ENCODE data around the gene ARHGAP30. TPM values are rescaled to one million over a fixed set of nuclear protein-coding genes. Genes with fewer than 3 reads are reported as not detected.

The ARHGAP30 gene
- total and polyA plus RNA-seq, 2 of the 8 experiments (the other 6 are each of a cell fraction or from before 2014, with no cell fraction given) = 0.27 to 0.39 TPM

DNA sequence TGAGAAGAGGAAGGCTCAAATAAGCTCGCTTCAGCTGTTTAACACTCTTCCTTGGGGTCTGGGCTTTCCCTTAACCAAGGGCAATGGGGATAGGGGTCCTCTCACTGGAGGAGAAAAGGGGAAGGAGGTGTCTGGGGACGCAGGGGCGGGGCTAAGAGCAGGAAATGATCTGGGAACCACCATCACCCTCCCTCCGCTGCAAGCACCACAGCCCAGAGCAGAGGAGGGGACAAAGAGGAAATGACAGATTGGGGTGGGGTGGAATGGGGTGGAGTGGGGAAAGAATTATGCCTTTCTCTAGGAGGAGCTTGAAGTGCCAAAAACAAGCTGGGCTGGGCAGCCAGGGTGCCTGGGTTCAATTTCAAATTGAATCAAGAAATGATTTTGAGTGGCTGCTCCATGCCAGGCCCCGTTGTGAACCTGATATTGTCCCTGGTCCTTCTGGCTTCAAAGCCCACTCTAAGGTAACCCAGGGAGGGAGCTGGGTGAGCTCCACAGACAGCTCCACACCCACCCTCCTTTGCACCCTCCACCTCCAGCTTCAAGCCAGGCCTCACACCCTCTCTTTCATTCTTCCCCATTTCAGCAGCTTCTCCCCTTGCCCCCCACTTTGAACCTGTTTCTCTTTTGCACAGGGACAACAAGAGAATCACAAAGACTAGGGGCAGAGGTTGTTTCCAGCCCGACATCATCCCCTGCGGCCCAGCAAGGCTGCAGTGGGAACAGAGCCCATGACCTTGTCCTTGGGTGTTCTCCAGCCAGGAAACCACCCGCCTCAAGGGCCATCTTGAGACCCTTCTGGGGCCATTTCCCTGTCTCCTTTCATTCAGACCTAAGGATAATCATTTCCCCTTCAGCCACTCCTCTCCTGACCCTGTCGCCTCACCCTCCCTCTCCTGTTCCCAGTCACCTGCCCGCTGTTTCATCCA lies 1.1 kb downstream of the ARHGAP30 start:
- no peaks in the 10 kb centered on the region for H3K27me3 ChIP-seq (replicated peaks in 1 of 4; ENCODE audit: control insufficient read depth in 3 of 4, extremely low read depth in 1 of 4, insufficient read depth in 3 of 4, low read length in 3 of 4)
- 86% methylated on average over 9 of the region's 10 CpGs; no CpG with 5 or more reads in 1 of the 2 experiments for WGBS, 2 experiments (ENCODE audit: extremely low coverage in 1 of 2, insufficient coverage in 1 of 2, insufficient read length in 1 of 2, insufficient replicate concordance in 2 of 2, low coverage in 1 of 2, low lambda C conversion rate in 2 of 2, missing lambda C conversion rate in 1 of 2)
- POLR2A ChIA-PET (ENCODE audit: partially characterized antibody) = interaction anchor here (1.0 to 1.4 kb wide), 2 partner anchors 29 to 64 kb away, joined by 3 to 4 read pairs; partner anchors contain the start of genes DEDD and TSTD1
- TF ChIP-seq, protein P1, sequence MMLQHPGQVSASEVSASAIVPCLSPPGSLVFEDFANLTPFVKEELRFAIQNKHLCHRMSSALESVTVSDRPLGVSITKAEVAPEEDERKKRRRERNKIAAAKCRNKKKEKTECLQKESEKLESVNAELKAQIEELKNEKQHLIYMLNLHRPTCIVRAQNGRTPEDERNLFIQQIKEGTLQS (IDR thresholded peaks at IDR 0.05; ENCODE audit: insufficient read depth, low read depth, low read length) = no peak
- TF ChIP-seq PHF8 (conservative IDR thresholded peaks at IDR 0.05; ENCODE audit: low read depth, low read length) (no peak), SIN3A (conservative IDR thresholded peaks at IDR 0.05 in 1 of 2, IDR thresholded peaks at IDR 0.05 in 1 of 2; ENCODE audit: low read depth in 1 of 2, low read length in 2 of 2) (no peak), RBBP5 (IDR thresholded peaks at IDR 0.05; ENCODE audit: borderline replicate concordance, low read depth, low read length) (no peak), SIX5 (IDR thresholded peaks at IDR 0.05; ENCODE audit: low read depth, low read length) (no peak), E2F6 (IDR thresholded peaks at IDR 0.05) (no peak), RAD21 (IDR thresholded peaks at IDR 0.05 in 1 of 2, conservative IDR thresholded peaks at IDR 0.05 in 1 of 2; ENCODE audit: low read depth in 2 of 2, low read length in 2 of 2) (no peak)
- TF ChIP-seq, protein P2, sequence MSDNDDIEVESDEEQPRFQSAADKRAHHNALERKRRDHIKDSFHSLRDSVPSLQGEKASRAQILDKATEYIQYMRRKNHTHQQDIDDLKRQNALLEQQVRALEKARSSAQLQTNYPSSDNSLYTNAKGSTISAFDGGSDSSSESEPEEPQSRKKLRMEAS (IDR thresholded peaks at IDR 0.05) = no peak

More for the DNA sequence above, 1.1 kb downstream of the ARHGAP30 start:
- Histone ChIP-seq H3K4me3 (ENCODE audit: extremely low read depth in 1 of 4, insufficient read depth in 2 of 4, low read depth in 3 of 4, low read length in 4 of 4) (no peak overlapping the region), H4K20me1 (replicated peaks in 1 of 2; ENCODE audit: control insufficient read depth in 1 of 2, insufficient read depth in 2 of 2, low read length in 2 of 2) (peaks cover 0 to 3% of the 10 kb centered on the region in 2 experiments), H4K8ac (ENCODE audit: extremely low read depth, insufficient read depth, low read length) (peak overlapping the region; percentile 70; the same call in 1 of the 2 replicates), H2BK5ac (ENCODE audit: low read depth, low read length) (no peak overlapping the region), H3K23me2 (ENCODE audit: low read depth, low read length) (no peaks in the 10 kb centered on the region), H3K79me1 (ENCODE audit: low read depth, low read length) (no peaks in the 10 kb centered on the region), H3K23ac (ENCODE audit: insufficient read length) (no peak overlapping the region), H2AFZ (ENCODE audit: low read length) (no peak overlapping the region), H3K4me2 (ENCODE audit: insufficient read depth in 1 of 2, low read depth in 2 of 2, low read length in 2 of 2) (no peak overlapping the region), H4K5ac (ENCODE audit: insufficient read length, low read depth, low read length) (no peak overlapping the region), H2AK5ac (ENCODE audit: low read depth, low read length) (no peak overlapping the region), H2BK20ac (ENCODE audit: low read length) (no peak overlapping the region), H3K14ac (ENCODE audit: insufficient read length) (no peak overlapping the region), H2BK12ac (ENCODE audit: low read depth, low read length) (no peak overlapping the region), H3K18ac (ENCODE audit: extremely low read depth, low read length) (no peak overlapping the region), H3K56ac (replicated peaks; ENCODE audit: insufficient read length, low read depth, low read length) (no peak overlapping the region), H4K91ac (replicated peaks; ENCODE audit: insufficient read length, low read length) (peak overlapping the region; percentile 30), H3K9me3 (ENCODE audit: insufficient read depth in 2 of 2, low read depth in 1 of 2, low read length in 1 of 2) (no peaks in the 10 kb centered on the region), H3K9ac (replicated peaks in 1 of 4; ENCODE audit: extremely low read depth in 1 of 4, low read depth in 3 of 4, low read length in 3 of 4) (no peak overlapping the region), H2BK120ac (replicated peaks; ENCODE audit: low read depth, low read length) (no peak overlapping the region), H3K36me3 (ENCODE audit: control insufficient read depth in 2 of 4, insufficient read depth in 4 of 4, low read length in 3 of 4) (no peaks in the 10 kb centered on the region), H3K4ac (replicated peaks; ENCODE audit: insufficient read length, low read depth, low read length) (peak overlapping the region; percentile 84), H3K27ac (ENCODE audit: low read depth, low read length) (no peak overlapping the region), H3K79me2 (ENCODE audit: control insufficient read depth in 1 of 2, insufficient read depth in 2 of 2, low read length in 2 of 2) (no peaks in the 10 kb centered on the region), H3K4me1 (replicated peaks in 1 of 4; ENCODE audit: control insufficient read depth in 3 of 4, insufficient read depth in 4 of 4, low read length in 3 of 4) (peaks cover 0 to 8% (median 3%) of the 10 kb centered on the region in 4 experiments; a peak in 3 of 7 replicates), H2BK15ac (ENCODE audit: low read length) (0 out of 2 replicates have a peak overlapping the region, but pooled peaks have one; percentile 29)
- CTCF ChIA-PET (ENCODE audit: partially characterized antibody) = interaction anchor here (0.7 to 17.8 kb wide), 6 partner anchors 9 to 288 kb away, joined by 3 to 282 read pairs (median 4); partner anchors contain the start of genes KLHDC9 and NECTIN4
- no peak for FAIRE-seq
- no peak for DNase-seq (ENCODE audit: low read depth in 1 of 2, low spot score in 2 of 2)

All from H1 (cell line).